22Rv1 (cell line): ENCODE data around the gene SPATA12.

Experiments
- H3K27ac ChIP-seq: fragments of 450-650 bp; 2 replicates; pipeline ENCODE4 v1.5.1; 2017
- ZFX ChIP-seq: fragments of 450-650 bp; IDR thresholded peaks from 2 replicates; pipeline ENCODE4 v1.6.1; 2017; ENCODE audit warnings: antibody characterized with exemption, borderline replicate concordance
- TF ChIP-seq, protein P1 (sequence below): fragments of 450-650 bp; IDR thresholded peaks from 2 replicates; pipeline ENCODE4 v1.5.1; 2017; ENCODE audit warnings: mild to moderate bottlenecking

Gene SPATA12, protein sequence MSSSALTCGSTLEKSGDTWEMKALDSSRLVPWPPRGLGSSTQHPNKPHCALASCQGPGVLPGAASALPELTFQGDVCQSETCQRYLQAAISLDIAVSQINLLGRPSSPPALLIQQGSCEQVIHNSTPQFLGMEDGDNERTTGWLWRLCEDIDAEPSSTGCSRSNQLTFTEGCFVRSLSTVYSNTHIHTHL

DNA sequence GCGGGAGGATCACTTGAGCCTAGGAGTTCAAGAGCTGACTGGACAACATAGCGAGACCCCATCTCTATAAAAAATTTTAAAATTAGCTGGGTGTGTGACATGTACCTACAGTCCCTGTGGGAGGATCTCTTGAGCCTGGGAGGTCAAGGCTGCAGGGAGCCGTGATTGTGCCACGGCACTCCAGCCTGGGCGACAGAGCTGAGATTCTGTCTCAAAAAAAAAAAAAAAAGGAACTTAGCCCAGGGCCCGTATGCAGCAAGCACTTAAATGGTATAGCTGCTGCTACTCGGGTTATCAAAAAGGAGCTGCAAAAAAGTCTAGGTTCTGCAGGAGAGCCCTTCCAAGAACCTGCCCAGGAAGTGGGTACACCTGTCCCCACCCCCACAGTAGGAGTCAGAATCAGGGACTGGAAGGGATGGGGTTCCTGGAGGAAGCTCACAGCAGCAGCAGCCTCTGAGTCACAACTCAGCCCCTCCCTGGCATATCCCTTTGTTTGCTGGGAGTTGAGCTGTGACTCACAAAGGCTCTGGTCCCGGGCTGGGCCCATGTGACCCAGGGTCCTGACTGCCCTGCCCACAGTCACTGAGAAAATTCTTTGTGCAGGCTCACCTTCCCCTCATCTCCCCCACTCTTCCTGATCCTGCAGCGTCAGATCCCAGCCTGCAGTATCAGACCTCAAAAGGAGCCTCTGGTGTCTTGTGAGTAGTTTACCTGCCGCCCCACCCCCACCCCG lies at the start of gene SPATA12:
TSS of gene SPATA12 (plus strand) at position 576 of the 733 bp plus-strand sequence. CDS start 13,031 bp downstream, outside the sequence.
- H3K27ac ChIP-seq, result no peak within 1 kb of the TSS
- TF ChIP-seq, protein P1, sequence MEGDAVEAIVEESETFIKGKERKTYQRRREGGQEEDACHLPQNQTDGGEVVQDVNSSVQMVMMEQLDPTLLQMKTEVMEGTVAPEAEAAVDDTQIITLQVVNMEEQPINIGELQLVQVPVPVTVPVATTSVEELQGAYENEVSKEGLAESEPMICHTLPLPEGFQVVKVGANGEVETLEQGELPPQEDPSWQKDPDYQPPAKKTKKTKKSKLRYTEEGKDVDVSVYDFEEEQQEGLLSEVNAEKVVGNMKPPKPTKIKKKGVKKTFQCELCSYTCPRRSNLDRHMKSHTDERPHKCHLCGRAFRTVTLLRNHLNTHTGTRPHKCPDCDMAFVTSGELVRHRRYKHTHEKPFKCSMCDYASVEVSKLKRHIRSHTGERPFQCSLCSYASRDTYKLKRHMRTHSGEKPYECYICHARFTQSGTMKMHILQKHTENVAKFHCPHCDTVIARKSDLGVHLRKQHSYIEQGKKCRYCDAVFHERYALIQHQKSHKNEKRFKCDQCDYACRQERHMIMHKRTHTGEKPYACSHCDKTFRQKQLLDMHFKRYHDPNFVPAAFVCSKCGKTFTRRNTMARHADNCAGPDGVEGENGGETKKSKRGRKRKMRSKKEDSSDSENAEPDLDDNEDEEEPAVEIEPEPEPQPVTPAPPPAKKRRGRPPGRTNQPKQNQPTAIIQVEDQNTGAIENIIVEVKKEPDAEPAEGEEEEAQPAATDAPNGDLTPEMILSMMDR, result no peak
- TF ChIP-seq ZFX, result no peak

DNA sequence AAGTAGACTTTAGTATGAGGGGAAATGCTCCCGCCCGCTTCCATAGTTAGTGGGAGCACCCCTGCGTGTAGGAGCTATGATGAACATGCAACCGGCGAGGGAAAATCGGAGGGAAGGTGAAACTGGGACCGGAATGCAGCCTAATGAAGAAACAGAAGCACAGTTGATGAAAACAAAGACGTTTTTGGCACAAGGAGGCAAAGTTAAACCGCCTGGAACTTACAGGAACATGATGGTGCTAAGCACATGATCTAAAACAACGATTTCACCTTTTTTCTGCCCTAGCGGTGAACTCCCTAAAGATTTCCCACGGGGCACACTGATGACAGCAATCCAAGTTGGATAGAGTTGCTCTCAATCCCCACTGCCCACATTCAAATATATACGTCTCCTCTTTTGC lies 49.4 kb upstream of the SPATA12 start:
- TF ChIP-seq, protein P1, result no peak
- no peak for TF ChIP-seq ZFX
- no peak overlapping the region for H3K27ac ChIP-seq

DNA sequence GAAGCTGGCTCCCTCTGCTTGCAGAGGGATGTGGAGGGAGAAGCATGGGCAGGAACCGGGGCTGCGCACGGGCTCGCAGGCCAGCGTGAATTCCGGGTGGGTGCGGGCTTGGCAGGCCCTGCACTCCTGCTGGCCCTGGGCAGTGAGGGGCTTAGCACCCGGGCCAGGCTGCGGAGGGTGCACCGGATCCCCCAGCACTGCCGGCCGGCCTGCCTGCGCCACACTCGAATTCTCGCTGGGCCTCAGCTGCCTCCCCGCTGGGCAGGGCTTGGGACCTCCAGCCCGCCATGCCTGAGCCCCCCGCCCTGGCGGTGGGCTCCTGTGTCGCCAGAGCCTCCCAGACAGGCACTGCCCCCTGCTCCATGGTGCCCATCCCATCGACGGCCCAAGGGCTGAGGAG lies 47.6 kb upstream of the SPATA12 start:
- no peak overlapping the region for H3K27ac ChIP-seq
- TF ChIP-seq, protein P1, result no peak
- TF ChIP-seq ZFX, result no peak

DNA sequence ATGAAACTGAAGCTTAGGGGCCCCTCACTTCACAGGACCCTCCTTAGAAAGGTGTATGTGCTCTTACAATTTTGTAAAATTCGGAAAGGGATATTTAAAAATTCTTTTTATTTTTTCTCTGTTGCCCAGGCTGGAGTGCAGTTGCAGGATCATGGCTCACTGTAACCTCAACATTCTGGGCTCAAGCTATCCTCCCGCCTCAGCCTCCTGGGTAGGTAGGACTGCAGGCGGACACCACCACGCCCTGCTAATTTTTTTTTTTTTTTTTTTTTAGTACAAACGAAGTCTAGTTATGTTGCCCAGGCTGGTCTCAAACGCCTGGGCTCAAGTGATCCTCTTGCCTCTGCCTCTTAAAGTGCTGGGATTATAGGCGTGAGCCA lies 45.1 kb upstream of the SPATA12 start:
- H3K27ac ChIP-seq, result peak overlapping the region; percentile 66
- no peak for TF ChIP-seq ZFX

DNA sequence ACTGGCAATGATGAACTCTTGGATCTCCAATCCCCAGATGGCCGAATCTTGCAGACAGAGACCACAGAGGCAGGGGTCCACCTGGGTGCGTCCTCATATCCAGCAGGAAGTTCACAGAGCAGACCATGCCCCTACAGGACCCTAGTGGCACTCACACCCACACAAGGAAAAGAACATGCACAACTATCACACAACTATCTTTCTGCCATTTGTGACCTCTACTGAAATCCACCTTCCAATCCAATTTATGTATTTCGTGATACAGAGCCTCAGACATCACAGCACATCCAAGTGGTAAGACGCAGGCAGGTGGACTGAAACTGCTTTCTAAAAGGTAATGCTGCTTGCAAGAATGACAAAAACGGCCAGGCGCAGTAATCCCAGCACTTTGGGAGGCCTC lies 44.6 kb upstream of the SPATA12 start:
- TF ChIP-seq, protein P1, result no peak
- TF ChIP-seq ZFX, result no peak
- H3K27ac ChIP-seq, result no peak overlapping the region

DNA sequence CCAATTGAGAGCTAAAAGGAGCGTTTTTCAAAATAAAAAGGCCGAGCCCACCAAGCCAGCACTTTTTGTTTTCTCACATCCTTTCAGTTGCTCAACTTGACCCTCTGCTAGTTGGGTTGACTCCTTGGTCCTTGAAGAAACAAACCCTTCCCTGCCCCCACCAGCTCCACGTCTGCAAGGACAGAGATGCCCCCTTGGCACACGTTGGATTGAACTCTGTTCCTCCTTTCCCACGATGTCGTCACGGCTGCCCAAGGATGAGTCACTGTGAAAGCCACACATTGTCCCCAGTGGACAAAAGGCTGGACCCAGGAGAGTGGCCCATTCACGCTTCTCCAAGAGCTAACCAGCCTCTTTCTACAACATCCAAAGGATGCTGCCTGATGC lies 43.0 kb upstream of the SPATA12 start:
- TF ChIP-seq ZFX, result no peak
- TF ChIP-seq, protein P1, result no peak
- no peak overlapping the region for H3K27ac ChIP-seq

DNA sequence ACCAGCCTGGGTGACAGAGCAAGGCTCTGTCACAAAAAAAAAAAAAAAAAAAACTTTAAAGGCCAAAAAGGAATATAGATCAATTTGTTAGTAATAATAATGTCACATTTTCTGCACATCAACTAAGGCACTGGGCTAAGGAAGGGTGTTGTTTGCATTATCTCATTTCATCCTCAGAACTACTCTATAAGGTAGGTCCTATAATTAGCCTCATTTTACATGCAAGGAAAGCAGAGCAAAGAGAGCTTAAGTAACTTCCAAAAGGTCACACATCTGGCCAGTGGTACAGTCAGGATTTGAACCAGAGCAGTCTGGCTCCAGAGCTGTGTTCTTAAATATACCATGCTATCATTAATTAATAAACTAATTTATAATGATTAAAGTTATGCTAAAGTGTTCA lies 42.2 kb upstream of the SPATA12 start:
- no peak overlapping the region for H3K27ac ChIP-seq
- TF ChIP-seq ZFX, result no peak
- TF ChIP-seq, protein P1, result no peak
